ENCODE results near the gene RNASE11. TPM values are rescaled to one million over a fixed set of nuclear protein-coding genes. Genes with fewer than 3 reads are reported as not detected.
"Not testable (repeated sequence)": the region's sequence is repeated elsewhere in the genome, so short reads cannot be mapped to it uniquely, and the experiment has no call there.

The RNASE11 gene
- total RNA-seq, 1 donor from 2014 or later, result not detected

- Mint-ChIP-seq H3K27me3 (ENCODE audit: low read depth) (no peaks in the 10 kb centered on the region), H3K9me3 (no peaks in the 10 kb centered on the region), H3K36me3 (no peaks in the 10 kb centered on the region), H3K27ac (no peak overlapping the region), H3K4me1 (no peaks in the 10 kb centered on the region), H3K4me3 (no peak overlapping the region)
- DNase-seq (ENCODE audit: low spot score in 2 of 2, unreplicated experiment in 2 of 2), result no peak
- TF ChIP-seq, protein P1, sequence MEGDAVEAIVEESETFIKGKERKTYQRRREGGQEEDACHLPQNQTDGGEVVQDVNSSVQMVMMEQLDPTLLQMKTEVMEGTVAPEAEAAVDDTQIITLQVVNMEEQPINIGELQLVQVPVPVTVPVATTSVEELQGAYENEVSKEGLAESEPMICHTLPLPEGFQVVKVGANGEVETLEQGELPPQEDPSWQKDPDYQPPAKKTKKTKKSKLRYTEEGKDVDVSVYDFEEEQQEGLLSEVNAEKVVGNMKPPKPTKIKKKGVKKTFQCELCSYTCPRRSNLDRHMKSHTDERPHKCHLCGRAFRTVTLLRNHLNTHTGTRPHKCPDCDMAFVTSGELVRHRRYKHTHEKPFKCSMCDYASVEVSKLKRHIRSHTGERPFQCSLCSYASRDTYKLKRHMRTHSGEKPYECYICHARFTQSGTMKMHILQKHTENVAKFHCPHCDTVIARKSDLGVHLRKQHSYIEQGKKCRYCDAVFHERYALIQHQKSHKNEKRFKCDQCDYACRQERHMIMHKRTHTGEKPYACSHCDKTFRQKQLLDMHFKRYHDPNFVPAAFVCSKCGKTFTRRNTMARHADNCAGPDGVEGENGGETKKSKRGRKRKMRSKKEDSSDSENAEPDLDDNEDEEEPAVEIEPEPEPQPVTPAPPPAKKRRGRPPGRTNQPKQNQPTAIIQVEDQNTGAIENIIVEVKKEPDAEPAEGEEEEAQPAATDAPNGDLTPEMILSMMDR (IDR thresholded peaks at IDR 0.05; ENCODE audit: unreplicated experiment), result peak; percentile 25
These were observed 18.5 kb upstream of the RNASE11 start for GRCh38 chr14:20606190-20606901.

DNA sequence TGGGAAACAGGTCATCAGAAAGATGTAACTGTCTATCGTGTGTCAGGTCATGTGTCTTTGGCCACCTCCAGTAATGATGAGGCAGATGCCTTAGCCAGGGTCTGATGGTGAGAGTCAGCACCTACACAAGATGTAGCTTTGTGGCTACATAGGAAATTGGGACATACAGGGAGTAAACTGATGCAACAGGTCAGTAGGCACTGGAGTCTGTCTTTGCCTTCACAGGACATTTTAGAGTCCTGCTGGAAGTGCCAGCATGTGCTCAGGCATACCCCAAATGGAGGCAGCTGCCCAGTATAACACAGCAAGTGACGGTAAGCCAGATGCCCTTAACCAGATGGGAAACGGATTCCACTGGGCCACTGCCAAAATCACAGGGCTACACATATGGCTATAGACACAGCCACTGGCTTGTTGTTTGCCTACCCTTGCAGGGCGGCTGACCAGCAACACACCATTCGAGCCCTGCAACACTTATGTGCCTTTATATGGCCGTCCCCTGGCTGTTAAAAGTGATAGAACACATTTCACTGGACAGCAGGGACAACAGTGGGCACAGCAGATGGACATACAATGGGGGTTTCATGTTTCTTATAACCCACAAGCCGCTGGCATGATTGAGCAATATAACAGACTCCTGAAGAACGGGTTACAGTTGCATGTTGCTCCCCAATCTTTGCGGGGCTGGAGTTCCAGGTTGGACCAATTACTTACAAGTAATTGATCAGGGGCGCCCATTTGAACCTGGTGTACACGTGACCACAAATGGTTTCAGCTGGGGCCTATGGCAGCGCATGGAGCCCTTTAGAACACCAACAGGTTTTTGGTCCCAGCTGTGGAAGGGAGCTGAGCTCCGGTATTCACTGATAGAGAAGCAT is 16.3 kb upstream of the RNASE11 start:
- H3K4me3 Mint-ChIP-seq, result no peak overlapping the region
- no peak for DNase-seq (ENCODE audit: low spot score in 2 of 2, unreplicated experiment in 2 of 2)
- TF ChIP-seq, protein P1 (IDR thresholded peaks at IDR 0.05; ENCODE audit: unreplicated experiment), result no peak
- H3K27ac Mint-ChIP-seq, result no peak overlapping the region
- H3K27me3 Mint-ChIP-seq (ENCODE audit: low read depth), result no peaks in the 10 kb centered on the region
- H3K36me3 Mint-ChIP-seq, result no peaks in the 10 kb centered on the region
- no peaks in the 10 kb centered on the region for H3K9me3 Mint-ChIP-seq
- no peaks in the 10 kb centered on the region for H3K4me1 Mint-ChIP-seq

GRCh38 chr14:20602583-20602982 is 14.8 kb upstream of the RNASE11 start:
- no peaks in the 10 kb centered on the region for H3K27me3 Mint-ChIP-seq (ENCODE audit: low read depth)

DNA sequence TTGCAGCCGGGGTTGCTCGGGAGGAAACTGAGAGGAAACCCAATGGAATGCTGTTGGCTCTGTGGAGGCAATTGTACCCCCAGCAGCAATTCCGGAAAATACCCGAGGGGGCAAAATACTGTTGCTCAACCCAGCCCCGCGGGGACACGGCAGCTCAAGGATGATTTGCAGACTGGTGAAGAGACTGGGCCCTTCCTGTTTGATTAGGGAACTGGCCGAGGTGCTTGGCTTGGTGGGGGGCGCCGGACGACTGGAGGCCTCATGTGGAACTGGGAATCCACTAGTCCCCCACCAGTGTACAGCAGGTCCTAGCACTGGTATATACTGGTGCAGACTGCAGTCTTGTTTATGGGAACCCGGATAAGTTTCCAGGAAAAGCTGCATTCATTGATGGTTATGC is 13.7 kb upstream of the RNASE11 start:
- no peak overlapping the region for H3K27ac Mint-ChIP-seq
- TF ChIP-seq, protein P1 (IDR thresholded peaks at IDR 0.05; ENCODE audit: unreplicated experiment), result no peak
- no peaks in the 10 kb centered on the region for H3K9me3 Mint-ChIP-seq
- H3K4me3 Mint-ChIP-seq, result no peak overlapping the region
- no peaks in the 10 kb centered on the region for H3K27me3 Mint-ChIP-seq (ENCODE audit: low read depth)
- no peaks in the 10 kb centered on the region for H3K36me3 Mint-ChIP-seq
- no peaks in the 10 kb centered on the region for H3K4me1 Mint-ChIP-seq
- DNase-seq (ENCODE audit: low spot score in 2 of 2, unreplicated experiment in 2 of 2), result no peak

More at GRCh38 chr14:20602583-20602982, 14.8 kb upstream of the RNASE11 start:
- TF ChIP-seq, protein P1 (IDR thresholded peaks at IDR 0.05; ENCODE audit: unreplicated experiment), result no peak
- no peaks in the 10 kb centered on the region for H3K9me3 Mint-ChIP-seq
- H3K27ac Mint-ChIP-seq, result no peak overlapping the region
- no peak for DNase-seq (ENCODE audit: low spot score in 2 of 2, unreplicated experiment in 2 of 2)
- no peaks in the 10 kb centered on the region for H3K36me3 Mint-ChIP-seq
- H3K4me1 Mint-ChIP-seq, result no peaks in the 10 kb centered on the region
- no peak overlapping the region for H3K4me3 Mint-ChIP-seq

DNA sequence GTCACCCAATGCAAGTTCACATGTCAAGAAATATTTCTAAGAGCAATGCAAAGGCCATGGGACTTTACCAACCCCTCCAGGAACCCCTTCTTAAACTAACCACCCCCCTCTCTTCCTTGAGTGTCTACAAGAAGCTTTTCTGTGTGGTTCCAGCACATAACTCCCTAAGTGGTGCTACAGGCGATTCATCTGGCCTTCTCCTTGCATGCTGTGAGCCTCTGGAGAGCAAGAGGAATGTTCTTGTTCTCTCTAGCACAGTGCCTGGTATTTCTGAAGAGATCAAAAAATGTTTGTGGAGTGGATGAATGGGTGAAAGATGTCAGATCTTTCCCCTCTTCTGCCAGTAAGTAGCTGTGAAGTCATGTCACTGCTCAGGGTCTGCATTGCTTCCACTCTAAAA is 9.3 kb upstream of the RNASE11 start:
- H3K4me1 Mint-ChIP-seq, result no peaks in the 10 kb centered on the region
- TF ChIP-seq, protein P1 (IDR thresholded peaks at IDR 0.05; ENCODE audit: unreplicated experiment), result no peak
- H3K36me3 Mint-ChIP-seq, result no peaks in the 10 kb centered on the region
- no peaks in the 10 kb centered on the region for H3K9me3 Mint-ChIP-seq
- no peak overlapping the region for H3K4me3 Mint-ChIP-seq
- H3K27ac Mint-ChIP-seq, result no peak overlapping the region
- DNase-seq (ENCODE audit: low spot score in 2 of 2, unreplicated experiment in 2 of 2), result no peak
- peaks cover 3% of the 10 kb centered on the region for H3K27me3 Mint-ChIP-seq (ENCODE audit: low read depth)

- H3K4me3 Mint-ChIP-seq; H3K4me1 Mint-ChIP-seq; H3K9me3 Mint-ChIP-seq; H3K27ac Mint-ChIP-seq; DNase-seq (ENCODE audit: low spot score in 2 of 2, unreplicated experiment in 2 of 2); H3K36me3 Mint-ChIP-seq: not testable (repeated sequence)
- peaks cover 16% of the 10 kb centered on the region for H3K27me3 Mint-ChIP-seq (ENCODE audit: low read depth)
These were observed 7.9 kb upstream of the RNASE11 start for GRCh38 chr14:20595726-20596125.
